Retinal pigment epithelial cell (primary cell): Measurements from ENCODE around the gene OCA2.

Source experiments
- DNase-seq: peaks from one replicate; pipeline ENCODE4 v3.0.0-alpha.2; 2010; ENCODE audit warnings: low read depth
- H3K4me3 ChIP-seq: 2 replicates; pipeline ENCODE4 v1.5.1; 2011; ENCODE audit warnings: mild to moderate bottlenecking, low read length, control low read depth, moderate library complexity
- TF ChIP-seq, protein P1 (sequence below): conservative IDR thresholded peaks from 2 replicates; pipeline ENCODE4 v1.5.1; 2011; ENCODE audit warnings: low read depth, low read length, control low read depth, inconsistent platforms

Gene OCA2

DNA sequence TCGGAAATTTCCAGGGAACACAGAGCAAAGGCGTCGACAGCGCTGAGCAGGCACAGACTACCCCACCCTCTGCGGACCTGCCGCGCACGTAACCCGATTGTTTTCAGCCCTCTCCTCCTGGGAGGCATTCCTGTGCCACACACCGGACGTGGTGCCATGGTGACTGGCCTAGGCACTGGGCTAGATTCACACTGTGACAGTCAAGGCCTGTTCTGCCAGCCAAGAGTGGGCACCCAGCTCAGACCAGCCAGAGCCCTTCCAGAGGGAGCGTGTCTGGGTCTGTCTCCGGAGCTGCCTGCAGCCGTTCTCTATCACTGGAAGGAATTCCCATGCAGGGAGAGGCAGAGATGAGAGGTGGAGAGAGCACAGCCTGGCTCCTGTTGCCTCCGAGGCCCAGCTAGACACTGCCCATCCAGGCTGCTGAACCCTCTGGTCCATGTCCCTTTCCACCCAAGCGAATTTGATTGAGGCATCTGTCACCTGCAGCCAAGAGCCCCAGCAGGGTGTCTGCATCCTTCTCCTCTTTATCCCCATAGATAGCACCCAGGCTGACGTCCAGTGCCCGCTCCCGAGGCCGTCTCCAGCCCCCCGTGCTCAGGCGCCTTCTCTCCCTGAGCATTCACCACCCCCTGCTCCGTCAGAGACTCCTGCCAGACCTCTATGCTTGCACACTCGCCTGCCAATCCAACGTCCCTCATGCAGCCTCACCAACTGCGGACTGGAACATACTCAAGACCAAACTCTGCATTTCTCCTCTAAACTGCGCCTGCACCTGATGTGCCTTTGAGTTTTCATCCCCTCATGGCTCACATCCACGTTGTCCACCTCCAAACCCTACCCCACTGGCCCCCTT lies 267.5 kb downstream of the OCA2 start:
- TF ChIP-seq, protein P1, sequence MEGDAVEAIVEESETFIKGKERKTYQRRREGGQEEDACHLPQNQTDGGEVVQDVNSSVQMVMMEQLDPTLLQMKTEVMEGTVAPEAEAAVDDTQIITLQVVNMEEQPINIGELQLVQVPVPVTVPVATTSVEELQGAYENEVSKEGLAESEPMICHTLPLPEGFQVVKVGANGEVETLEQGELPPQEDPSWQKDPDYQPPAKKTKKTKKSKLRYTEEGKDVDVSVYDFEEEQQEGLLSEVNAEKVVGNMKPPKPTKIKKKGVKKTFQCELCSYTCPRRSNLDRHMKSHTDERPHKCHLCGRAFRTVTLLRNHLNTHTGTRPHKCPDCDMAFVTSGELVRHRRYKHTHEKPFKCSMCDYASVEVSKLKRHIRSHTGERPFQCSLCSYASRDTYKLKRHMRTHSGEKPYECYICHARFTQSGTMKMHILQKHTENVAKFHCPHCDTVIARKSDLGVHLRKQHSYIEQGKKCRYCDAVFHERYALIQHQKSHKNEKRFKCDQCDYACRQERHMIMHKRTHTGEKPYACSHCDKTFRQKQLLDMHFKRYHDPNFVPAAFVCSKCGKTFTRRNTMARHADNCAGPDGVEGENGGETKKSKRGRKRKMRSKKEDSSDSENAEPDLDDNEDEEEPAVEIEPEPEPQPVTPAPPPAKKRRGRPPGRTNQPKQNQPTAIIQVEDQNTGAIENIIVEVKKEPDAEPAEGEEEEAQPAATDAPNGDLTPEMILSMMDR = no peak

DNA sequence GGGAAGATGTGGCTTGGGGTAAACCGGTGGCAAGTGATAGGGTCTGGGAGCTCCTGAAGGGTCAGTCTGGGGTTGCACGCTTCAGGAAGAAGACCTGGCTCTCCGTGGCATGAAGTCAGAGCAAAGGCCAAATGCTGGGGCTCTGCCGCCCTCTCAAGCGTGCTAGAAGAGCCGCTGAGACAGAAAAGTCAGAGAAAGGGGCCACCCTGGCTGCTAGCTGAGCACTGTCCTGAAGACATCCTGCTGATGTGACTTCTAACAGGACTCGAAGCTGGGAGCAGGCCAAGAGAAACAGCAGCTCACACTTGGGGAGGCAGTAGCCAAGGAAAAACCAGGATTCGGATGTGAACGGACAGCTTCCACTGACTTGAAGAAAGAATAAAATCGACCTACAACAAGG lies 270.4 kb downstream of the OCA2 start:
- TF ChIP-seq, protein P1 = no peak
- DNase-seq = no peak

More for the DNA sequence above, 267.5 kb downstream of the OCA2 start:
- DNase-seq = no peak
- no peak overlapping the region for H3K4me3 ChIP-seq

DNA sequence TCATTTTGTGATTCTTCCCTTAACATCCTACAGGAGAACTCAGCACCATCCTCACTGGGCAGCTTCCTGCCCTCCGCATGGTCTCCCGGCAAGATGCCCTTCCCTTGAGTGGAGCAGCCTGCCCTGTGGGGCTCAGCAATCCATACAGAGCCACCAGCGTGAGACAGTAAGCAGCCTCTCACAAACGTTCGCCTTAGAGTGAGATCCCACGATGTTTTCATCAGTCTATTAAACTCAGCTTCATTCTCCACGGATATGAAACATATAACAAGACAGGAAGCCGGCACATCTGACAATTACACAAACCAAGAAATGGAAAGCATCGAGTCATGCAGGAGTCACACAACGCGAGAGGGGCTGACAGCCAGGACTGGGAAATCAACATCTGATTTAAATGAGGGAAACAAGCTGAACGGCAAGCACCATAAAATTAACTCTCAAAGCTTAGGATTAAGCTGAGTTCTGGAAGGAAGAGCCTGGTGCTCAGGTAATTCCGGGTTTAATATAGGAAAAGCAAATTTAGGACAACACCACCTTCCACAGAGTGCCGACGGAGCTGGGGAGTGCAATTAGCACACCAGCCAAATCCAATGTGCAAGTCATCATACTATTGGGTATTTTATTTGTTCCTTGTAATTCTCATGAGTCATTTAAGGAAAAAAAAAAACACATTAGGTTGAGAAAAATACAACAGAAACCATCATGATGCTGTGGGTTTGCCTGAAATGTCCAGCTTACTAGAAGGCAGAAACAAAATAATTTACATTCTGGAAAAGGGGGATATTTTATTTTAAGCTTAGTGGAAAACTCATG lies 272.0 kb downstream of the OCA2 start:
- H3K4me3 ChIP-seq = no peak overlapping the region
- no peak for DNase-seq
- TF ChIP-seq, protein P1 = no peak

More for the DNA sequence above, 270.4 kb downstream of the OCA2 start:
- H3K4me3 ChIP-seq = no peak overlapping the region

- H3K4me3 ChIP-seq = no peak overlapping the region
- TF ChIP-seq, protein P1 = no peak
- DNase-seq = no peak
These were observed 272.7 kb downstream of the OCA2 start for GRCh38 chr15:27826411-27826810.

DNA sequence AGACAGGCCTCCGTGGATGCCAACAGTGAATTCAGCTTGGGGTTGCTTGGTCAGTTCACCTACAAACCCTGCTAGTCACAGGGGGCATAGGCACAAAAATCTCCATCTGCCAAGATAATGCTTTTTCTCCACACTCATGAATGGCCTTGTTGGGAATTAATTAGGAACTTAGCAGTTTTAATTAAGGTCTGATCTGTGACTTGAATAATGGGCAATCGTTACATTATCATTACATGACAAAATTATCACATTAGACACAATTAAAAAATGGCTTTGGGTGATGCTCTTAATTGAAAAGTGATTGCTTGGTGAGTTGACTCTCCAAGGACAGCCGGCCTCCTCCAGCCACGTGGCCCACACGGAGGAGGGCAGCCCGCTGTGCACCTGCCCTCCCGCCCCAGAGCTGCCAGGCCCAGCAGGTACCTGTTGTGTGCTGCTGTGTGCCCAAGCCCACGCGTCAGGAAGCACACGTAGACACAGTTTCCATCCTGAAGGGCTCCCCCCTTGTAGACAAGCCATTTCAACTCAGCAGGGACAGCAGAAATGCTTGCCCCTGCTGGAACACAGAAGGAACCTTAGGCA lies 274.2 kb downstream of the OCA2 start:
- no peak for DNase-seq
- TF ChIP-seq, protein P1 = no peak
- no peak overlapping the region for H3K4me3 ChIP-seq

GRCh38 chr15:27821273-27821672 lies 277.8 kb downstream of the OCA2 start:
- no peak overlapping the region for H3K4me3 ChIP-seq
- no peak for DNase-seq
- TF ChIP-seq, protein P1 = no peak
